SK-MEL-5 (cell line): ENCODE data around the gene TLDC2. TPM values are rescaled to one million over a fixed set of nuclear protein-coding genes. Genes with fewer than 3 reads are reported as not detected.
A peak's percentile ranks its signal among the peaks of the same experiment; 100 is the strongest.
"Not testable (repeated sequence)": the region's sequence is repeated elsewhere in the genome, so short reads cannot be mapped to it uniquely, and the experiment has no call there.

Experiments used
- DNase-seq: peaks from one replicate; pipeline ENCODE4 v3.0.0-alpha.2; 2016; ENCODE audit warnings: low read depth, low spot score
- in situ Hi-C: cut with HindIII; loops from 2 replicates; pipeline ENCODE4 v1.10.0; 2016; ENCODE audit warnings: low sequenced_read_pairs, high pct_unique_total_duplicates, low pct_unique_long_range_greater_than_20kb
- total RNA-seq: library from RNA; depleted of rRNA; stranded (reverse); fragments of >200 nt; shearing (Covaris generic); gene quantifications from 2 replicates; pipeline ENCODE4 v1.2.3, GENCODE V29; 2014

Gene TLDC2
- total RNA-seq, 1 experiment from 2014 or later, result not detected

DNA sequence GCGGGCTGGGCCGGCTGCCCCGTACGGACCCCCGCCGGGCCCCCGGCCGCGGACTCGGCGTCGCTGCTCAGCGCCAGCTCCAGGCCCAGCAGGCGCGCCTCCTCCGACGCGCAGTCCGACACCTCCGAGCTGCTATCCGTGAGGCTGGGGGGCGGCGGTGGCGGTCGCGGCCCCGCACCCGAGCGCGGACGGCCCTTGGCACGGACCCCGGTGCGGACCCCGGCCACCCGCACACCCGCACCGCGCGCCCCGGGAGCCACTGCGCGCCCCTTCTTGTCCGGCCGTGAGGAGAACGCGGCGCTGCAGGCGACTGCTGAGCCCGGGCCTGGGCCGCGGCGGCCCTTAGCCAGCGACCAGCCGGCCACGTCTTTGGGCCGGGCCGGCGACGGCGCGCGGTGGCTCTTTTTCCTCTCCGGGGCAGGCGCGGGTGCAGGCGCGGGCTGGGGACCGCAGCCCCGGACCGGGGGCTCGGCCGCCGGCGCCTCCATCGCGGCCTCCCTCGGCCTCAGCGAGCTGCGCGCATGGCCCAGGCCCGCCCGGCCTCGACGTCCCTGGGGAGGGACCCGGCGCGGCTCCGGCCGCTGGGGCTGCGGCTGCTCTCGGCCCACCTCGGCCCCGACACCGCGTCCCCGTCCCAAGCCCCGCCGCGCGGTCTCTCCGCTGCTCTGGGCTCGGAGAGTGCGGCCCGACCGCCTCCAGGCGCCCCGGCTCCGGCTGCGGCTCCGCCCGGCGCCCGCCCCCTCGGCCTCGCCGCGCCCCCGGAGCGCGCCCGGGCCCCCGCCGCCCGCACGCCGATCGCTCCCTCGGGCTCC, 12.9 kb upstream of the TLDC2 start:
- in situ Hi-C loops, result no loop called here
- DNase-seq, result no peak

DNA sequence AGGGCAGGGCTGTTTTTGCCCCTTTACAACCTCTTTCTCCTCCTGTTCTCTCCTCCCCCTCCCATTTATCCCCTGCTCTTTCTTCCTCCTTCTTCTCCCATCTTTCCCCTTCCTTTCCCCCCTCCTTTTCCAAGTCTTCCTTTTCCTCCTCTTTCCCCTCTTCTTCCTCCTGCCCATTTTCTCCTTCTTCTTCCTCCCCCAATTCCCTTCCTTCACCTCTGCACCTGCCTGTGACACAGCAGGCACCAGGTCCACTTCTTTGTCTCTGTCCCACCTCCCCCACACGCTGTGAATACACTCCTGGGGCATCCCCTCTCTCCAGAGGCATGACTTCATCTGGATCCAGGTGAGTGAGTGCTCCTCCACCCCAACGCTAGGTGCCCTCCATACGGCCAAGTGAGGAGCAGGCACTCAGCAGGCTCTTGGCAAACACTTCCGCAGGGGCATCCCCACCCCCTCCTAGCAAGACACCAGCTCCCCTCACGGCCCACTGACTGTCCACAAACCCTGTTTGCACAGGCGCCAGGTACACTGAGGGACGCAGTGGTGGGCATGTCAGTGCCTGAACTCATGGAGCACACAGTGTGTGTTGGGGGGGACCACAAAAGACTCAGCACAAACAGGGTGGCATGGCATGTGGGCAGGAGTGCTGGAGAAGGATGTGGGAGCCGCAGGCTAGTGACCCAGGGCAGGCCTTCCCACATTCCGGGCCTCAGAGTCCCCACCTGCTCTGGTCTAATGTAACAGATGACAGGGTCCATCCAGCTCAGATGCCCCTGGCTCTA, 10.7 kb upstream of the TLDC2 start:
- in situ Hi-C loops, result no loop called here

DNA sequence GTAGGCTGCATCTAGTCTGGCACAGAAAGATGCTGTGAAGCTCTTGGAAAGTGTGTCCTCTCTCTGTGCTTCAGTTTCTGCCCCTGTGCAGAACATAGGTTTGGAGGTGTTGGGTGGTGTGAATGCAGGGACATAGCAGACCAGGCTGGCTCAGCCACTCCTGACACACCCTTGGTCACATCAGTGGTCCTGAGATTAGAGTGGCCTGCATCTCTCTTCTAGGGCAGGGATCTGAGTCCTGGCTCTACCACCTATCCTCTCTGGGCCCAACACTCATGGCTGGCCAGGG, 10.1 kb upstream of the TLDC2 start:
- DNase-seq, result no peak
- in situ Hi-C loops, result no loop called here

More for the DNA sequence above, 10.7 kb upstream of the TLDC2 start:
- no peak for DNase-seq

DNA sequence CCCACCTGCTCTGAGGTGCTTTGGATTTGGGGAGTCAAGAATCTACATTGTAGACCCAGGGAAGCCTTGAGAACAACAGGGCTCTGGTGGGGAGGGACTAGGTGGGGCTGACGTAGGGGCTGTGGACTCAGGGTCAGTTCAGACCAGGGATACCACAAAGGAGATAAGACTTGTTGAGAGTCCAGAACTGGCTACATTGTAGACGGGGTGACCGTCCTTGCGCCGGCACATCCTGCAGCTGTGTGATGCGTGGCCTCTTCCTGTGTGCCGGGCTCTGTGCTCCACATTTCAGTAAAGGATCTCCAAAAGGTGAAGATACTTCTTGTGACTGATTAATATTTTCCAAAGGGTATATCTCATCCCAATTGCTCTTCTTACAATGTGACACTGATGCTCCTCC, 9.8 kb upstream of the TLDC2 start:
- in situ Hi-C loops, result no loop called here

DNA sequence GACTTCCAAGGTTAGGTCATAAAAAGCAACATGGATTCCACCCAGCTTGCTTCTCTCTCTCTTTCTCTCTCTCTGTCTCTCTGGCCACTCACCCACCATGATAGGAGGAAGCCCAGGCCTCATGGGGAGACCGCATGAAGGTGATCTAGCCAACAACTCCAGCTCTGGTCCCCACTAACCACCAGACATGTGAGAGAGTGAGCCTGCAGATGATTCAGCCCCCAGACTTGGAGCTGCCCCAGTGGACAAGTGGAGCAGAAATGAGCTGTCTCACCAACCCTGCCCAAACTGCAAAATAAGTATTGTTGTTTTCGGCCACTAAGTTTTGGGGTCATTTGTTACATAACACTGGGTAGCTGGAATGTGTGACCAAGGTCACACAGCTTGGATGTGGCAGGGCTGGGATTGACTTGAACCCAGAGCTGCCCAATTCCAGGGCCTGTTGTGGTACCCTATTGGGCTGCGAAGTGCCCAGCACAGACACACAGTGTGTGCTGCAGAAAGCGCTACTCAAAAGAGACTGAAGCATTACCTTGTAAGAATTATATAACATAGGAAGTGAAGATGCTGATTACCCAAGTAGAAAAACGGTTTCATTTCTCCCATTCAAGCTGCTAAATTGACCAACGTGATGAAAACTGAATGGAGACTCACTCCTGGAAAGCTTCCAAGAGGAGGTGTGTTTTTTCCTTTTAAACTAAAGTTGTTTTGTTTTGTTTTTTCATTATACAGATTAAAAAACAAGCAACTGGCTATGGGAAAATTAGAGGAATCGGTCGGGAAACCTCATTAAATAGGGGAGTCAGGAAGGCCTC, 9.1 kb upstream of the TLDC2 start:
- in situ Hi-C loops, result no loop called here
- DNase-seq, result no peak

More for the DNA sequence above, 9.8 kb upstream of the TLDC2 start:
- DNase-seq, result no peak

DNA sequence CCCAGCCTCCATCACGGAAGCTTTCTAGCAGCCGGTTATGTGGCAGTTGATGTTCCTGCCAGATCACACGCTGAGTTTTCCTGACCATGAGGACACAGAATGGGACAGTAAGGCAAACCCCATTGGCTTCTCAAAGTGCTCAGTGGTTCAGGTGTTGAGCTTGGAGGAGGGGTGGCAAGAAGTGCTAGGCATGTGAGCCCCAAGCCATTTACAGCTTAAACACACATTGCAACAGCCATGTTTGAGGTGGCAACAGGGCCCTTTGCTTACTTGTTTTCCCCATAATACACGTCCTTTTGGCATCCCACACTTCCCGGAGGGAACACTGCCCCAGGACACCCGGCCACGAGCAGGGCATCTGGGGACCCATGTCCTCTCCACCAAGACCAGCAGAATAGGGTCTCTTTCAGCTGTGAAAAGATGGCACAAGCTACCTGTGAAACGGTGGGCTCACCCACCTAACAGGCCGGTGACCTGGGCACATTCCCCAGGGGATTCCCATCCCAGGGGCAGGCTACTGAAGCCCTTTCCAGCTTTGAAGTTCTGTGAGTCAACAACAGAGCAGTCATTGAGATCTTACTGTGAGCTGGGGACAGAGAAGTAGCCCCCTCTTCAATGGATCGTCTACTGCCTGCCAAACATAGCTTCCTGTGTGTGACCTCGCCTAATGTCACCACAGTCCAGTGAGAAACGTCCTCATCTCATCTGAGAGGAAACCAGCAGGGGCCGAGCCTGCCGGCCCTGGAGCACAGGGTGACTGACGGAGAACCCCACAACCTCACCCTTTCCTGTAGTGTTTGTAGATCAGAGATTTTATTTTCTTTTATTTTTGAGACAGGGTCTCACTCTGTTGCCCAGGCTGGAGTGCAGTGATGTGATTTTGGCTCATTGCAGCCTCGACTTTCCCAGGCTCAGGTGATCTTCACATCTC, 4.0 kb upstream of the TLDC2 start:
- in situ Hi-C loops, result no loop called here
- no peak for DNase-seq

DNA sequence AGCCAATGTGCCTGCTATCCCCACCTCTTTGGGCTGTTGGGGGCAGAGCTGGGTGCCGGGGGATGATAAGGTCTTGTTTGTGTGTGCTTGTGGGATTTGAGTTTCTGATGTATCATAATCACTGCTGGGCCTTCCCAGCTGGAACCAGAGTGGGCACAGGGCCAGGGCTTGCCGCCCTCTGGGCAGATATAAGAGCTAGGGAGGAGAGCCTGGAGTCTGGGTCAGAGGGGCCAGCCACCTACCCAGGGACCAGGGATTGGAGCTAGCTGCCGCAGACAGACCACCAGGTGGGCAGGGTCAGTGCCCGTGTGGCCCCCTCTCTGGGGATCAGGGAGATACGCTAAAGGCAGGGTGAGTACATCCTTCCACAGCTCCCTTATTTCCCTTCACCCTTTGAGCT, 3.1 kb upstream of the TLDC2 start:
- in situ Hi-C loops, result no loop called here
- no peak for DNase-seq

DNA sequence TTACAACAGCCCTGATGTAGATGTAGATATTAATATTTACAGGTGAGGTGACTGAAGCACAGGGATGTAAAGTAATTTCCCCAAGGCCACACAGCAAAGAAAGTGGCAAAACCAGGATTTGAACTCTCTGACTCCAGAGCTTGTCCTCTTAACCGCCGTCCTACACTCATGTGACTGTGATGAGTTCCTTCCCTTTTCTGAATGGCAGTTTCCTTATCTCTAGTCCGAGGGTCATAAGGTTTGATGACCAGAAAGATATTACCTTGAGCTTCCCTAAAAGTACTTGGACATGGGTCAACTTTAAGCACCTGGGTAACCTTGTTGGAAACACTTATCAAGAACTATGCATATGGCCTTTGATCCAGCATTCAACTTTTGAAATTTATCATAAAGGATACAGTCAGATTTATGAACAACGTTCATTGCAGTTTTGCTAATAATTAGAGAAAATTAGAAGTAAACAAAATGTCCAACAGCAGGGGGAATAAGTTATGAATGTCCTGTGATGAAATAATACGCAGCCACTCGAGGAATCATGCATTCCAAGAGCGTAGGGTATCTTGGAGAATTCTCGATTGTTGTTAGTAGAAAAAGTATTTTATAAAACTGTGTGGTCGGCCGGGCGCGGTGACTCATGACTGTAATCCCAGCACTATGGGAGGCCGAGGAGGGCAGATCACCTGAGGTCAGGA, 2.3 kb upstream of the TLDC2 start:
- in situ Hi-C loops, result no loop called here
- DNase-seq, result no peak

DNA sequence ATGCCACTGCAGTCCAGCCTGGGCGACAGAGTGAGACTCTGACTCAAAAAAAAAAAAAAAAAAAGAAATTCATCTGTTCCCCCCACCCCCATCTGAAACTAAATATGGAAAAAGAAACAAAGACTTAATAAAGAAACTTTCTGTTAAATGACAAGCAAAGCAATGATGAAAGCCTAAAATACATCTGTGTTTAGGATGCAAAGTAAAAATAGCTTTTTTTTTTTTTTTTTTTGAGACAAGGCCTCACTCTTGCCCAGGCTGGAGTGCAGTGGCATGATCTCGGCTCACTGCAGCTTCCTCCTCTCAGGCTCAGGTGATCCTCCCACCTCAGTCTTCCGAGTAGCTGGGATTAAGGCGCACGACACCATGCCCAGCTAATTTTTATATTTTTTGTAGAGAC, 845 bp upstream of the TLDC2 start:
- DNase-seq, in situ Hi-C loops: not testable (repeated sequence)

DNA sequence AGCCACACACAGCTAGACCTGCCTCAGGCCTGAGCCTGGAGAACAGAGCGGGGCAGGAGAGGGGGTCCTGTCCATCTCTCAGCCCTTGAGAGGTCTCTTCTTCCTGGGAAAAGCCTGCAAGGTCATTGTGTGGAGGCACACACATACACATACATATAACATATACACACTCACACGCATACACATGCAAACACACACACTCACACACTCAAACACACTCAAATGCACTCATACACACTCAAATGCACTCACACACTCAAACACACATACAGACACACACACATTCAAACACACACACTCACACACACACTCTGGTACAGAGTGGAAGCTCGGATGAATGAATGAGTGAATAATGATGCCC, 515 bp downstream of the TLDC2 start:
- DNase-seq, result no peak
- in situ Hi-C loops, result no loop called here

DNA sequence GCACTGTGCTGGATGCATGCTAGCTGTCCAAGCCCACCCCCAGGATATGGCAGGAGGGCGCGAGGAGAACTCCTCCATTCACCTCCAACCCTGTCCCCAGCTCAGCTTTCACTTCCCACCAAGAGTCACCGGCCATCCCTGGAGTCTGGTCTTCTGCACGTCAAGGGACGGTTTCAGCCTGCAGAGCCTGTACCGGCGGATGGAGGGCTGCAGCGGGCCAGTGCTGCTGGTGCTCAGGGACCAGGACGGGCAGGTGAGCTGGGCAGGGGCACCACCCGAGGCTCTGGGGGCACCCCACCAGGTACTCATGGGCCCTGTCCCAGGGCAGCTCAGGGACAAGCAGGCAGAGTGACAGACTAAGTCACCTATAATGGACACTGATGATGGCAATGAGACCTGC, 3.0 kb downstream of the TLDC2 start:
- no peak for DNase-seq
- in situ Hi-C loops, result no loop called here

DNA sequence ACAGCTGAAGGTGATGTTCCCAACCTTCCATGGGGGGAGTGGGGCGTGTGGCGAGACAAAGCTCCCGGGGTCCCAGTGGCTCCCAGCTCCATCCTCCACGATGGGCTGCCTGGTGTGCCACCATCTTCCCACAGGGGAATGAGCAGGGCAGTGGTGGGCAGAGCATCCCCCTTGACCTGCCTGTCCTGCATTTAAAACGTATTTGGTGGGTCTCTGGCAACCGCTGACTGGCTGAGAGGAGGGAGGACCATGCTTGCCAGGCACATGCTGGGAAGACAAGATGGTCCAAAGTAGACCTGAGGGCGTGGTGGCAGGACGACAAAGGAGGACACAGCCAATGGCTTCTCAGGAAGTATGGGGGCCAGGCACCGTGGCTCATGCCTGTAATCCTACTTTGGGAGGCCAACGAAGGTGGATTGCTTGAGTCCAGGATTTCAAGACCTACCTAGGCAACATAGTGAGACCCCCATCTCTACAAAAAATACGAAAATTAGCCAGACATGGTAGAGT, 4.9 kb downstream of the TLDC2 start:
- in situ Hi-C loops, result no loop called here

DNA sequence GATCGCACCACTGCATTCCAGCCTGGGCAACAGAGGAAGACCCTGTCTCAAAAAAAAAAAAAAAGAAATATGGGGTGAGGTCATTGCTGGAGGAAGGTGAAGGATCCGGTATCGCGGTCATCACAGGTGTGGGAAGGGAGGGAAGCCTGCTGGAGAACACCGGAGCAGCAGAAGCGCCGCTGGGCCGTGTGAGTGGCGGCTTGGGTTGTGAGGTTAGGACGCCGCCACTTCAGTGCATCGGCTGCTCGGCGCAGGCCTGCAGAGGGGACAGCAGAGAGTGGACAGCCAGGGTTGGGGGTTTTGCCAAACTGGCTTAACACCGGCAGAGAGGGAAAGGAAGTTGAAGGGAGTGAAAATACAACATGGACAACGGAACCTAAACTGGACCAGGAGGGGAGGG, 5.4 kb downstream of the TLDC2 start:
- in situ Hi-C loops, result no loop called here
- no peak for DNase-seq

More for the DNA sequence above, 4.9 kb downstream of the TLDC2 start:
- no peak for DNase-seq

DNA sequence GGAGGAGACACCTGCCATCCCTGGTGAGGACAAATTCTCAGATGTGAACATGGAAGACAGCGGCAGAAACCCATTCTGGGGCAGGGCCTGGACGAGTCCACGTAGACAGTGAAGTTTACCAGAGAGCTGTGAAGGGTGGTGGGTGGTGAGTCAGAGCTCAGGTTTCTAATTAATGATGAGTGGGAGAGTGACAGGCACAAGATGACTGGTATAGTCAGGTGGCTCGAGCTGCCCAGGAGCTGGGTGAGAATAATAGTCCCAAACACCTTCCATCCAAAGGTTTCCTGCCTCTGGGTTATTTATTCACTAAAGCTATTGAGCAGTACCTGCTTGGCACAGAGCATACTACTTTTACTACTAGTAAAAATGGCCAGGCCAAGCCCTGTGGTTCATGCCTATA, 6.0 kb downstream of the TLDC2 start:
- DNase-seq, result no peak
- in situ Hi-C loops, result no loop called here

DNA sequence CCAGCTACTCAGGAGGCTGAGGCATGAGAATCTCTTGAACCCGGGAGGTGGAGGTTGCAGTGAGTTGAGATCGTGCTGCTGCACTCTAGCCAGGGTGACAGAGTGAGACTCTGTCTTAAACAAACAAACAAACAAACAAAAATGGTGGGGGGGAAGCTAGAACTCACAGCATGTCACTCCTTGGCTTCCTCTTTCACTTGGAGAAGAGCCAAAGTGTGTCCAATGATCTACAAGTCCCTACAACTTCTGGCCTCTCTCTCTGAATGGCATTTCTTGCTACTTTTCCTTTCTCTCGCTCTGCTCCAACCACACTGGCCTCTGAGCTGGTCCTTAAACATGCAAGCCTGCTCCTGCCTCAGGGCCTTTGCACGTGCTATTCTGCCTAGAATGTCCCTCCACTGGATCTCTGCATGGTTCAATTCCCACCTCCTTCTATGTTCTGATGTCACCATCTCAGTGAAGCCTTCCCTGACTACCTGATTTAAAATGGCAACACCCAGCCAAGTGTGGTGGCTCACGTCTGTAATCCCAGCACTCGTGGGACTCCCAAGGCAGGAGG, 8.1 kb downstream of the TLDC2 start:
- no peak for DNase-seq
- in situ Hi-C loops, result no loop called here

DNA sequence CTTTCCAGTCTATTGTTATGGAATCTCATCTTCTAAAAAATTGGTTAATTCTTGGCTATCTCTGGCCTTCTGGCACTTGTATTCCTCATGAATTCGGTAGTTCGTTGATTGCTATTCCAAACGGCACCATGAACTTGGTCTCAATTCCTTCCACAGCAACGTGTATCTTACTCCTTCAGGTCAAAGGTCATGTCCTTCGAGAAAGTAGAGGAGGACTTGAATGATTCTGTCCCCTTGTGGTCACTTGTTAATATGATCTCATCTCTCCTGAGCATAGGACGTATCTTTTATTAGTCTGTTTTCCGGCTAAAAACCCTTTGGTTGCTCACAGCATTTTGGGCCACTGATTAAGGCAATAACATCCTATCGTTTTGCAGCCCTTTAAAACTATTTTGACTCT, 9.4 kb downstream of the TLDC2 start:
- DNase-seq, result peak; percentile 54

More for the DNA sequence above, 9.4 kb downstream of the TLDC2 start:
- in situ Hi-C loops, result no loop called here
